CD14-positive monocyte (primary cell): Measurements from ENCODE around the gene FAM20C. TPM values are rescaled to one million over a fixed set of nuclear protein-coding genes. Genes with fewer than 3 reads are reported as not detected.

Experiments
- DNase-seq, 3 donors: peaks; one replicate each; pipeline ENCODE4 v3.0.0-alpha.2; 2011 to 2022
- H2AFZ ChIP-seq: 2 replicates; pipeline ENCODE4 v1.6.0; 2012; ENCODE audit warnings: mild to moderate bottlenecking, low read depth, low read length, inconsistent platforms; ENCODE audit not compliant: insufficient read depth, poor library complexity, severe bottlenecking
- H3K27ac ChIP-seq, 2 donors: 1 replicate in 1 of 2; 2 replicates in 1 of 2; pipeline ENCODE4 v1.5.1; 2012 to 2013; ENCODE audit warnings: low read length in 2 of 2, control low read depth in 1 of 2, inconsistent platforms in 1 of 2, low read depth in 1 of 2, mild to moderate bottlenecking in 1 of 2
- H3K27me3 ChIP-seq, 2 donors: one replicate each; pipeline versions ENCODE4 v1.6.0 to v1.6.1; 2011 to 2013; ENCODE audit warnings: low read length in 2 of 2; ENCODE audit not compliant: control insufficient read depth in 2 of 2, insufficient read depth in 2 of 2
- H3K36me3 ChIP-seq, 2 donors: replicated peaks in 1 of 2; 1 replicate in 1 of 2; 2 replicates in 1 of 2; pipeline versions ENCODE4 v1.5.1 to v1.6.1; 2012 to 2013; ENCODE audit warnings: low read length in 2 of 2, control low read depth in 1 of 2, inconsistent platforms in 1 of 2, mild to moderate bottlenecking in 1 of 2; ENCODE audit not compliant: insufficient read depth in 2 of 2, control insufficient read depth in 1 of 2
- H3K4me1 ChIP-seq, 2 donors: 1 replicate in 1 of 2; 2 replicates in 1 of 2; pipeline versions ENCODE4 v1.5.1 to v1.6.1; 2012 to 2013; ENCODE audit warnings: low read length in 2 of 2, control low read depth in 1 of 2, inconsistent platforms in 1 of 2, mild to moderate bottlenecking in 1 of 2, moderate library complexity in 1 of 2; ENCODE audit not compliant: insufficient read depth in 2 of 2, control insufficient read depth in 1 of 2
- H3K4me2 ChIP-seq: replicated peaks from 2 replicates; pipeline ENCODE3; 2012; ENCODE audit warnings: low read length, moderate library complexity, mild to moderate bottlenecking; ENCODE audit not compliant: poor library complexity, severe bottlenecking; ENCODE audit errors: extremely low read depth
- H3K4me3 ChIP-seq, 3 experiments: fragments of 200-600 bp in 1 of 3; sonication (generic) in 1 of 3; replicated peaks in 1 of 3; 1 replicate in 2 of 3; 2 replicates in 1 of 3; pipeline ENCODE4 v1.5.1; 2011 to 2013; ENCODE audit warnings: low read length in 3 of 3, mild to moderate bottlenecking in 3 of 3, control low read depth in 2 of 3, low read depth in 2 of 3, inconsistent platforms in 1 of 3, moderate library complexity in 1 of 3
- H3K79me2 ChIP-seq: 2 replicates; pipeline ENCODE4 v1.6.0; 2012; ENCODE audit warnings: mild to moderate bottlenecking, control low read depth, inconsistent platforms, low read length, moderate library complexity; ENCODE audit not compliant: insufficient read depth
- H3K9ac ChIP-seq: 2 replicates; pipeline ENCODE4 v1.6.0; 2017; ENCODE audit warnings: low read length, mild to moderate bottlenecking; ENCODE audit not compliant: insufficient read depth, poor library complexity, severe bottlenecking
- H3K9me3 ChIP-seq, 2 donors: replicated peaks in 1 of 2; 1 replicate in 1 of 2; 2 replicates in 1 of 2; pipeline versions ENCODE4 v1.5.1 to v1.6.1; 2012 to 2013; ENCODE audit warnings: low read length in 2 of 2, control low read depth in 1 of 2; ENCODE audit not compliant: control insufficient read depth in 1 of 2, insufficient read depth in 1 of 2
- H4K20me1 ChIP-seq: 2 replicates; pipeline ENCODE4 v1.6.0; 2012; ENCODE audit warnings: mild to moderate bottlenecking, low read length, control low read depth, moderate library complexity; ENCODE audit not compliant: insufficient read depth
- H3K27ac Mint-ChIP-seq, 7 donors: one replicate each; pipeline ENCODE4 v1.8.0; 2020; ENCODE audit warnings: mild to moderate bottlenecking in 7 of 7, mixed read lengths in 7 of 7, moderate library complexity in 6 of 7, inconsistent platforms in 2 of 7
- H3K27me3 Mint-ChIP-seq, 3 donors: one replicate each; pipeline ENCODE4 v1.8.0; 2021 to 2022; ENCODE audit warnings: low read depth in 3 of 3, mild to moderate bottlenecking in 3 of 3, mixed read lengths in 3 of 3, moderate library complexity in 3 of 3, inconsistent platforms in 1 of 3
- H3K36me3 Mint-ChIP-seq, 2 donors: one replicate each; pipeline ENCODE4 v1.8.0; 2020; ENCODE audit warnings: mixed read lengths in 2 of 2, inconsistent platforms in 1 of 2, mild to moderate bottlenecking in 1 of 2
- H3K4me1 Mint-ChIP-seq: one replicate; pipeline ENCODE4 v1.8.0; 2020; ENCODE audit warnings: mild to moderate bottlenecking, mixed read lengths
- H3K4me3 Mint-ChIP-seq, 2 donors: one replicate each; pipeline ENCODE4 v1.8.0; 2020; ENCODE audit warnings: mild to moderate bottlenecking in 2 of 2, mixed read lengths in 2 of 2, moderate library complexity in 1 of 2
- H3K9me3 Mint-ChIP-seq, 7 donors: one replicate each; pipeline ENCODE4 v1.8.0; 2020 to 2022; ENCODE audit warnings: mixed read lengths in 7 of 7, mild to moderate bottlenecking in 6 of 7, moderate library complexity in 6 of 7, inconsistent platforms in 2 of 7
- WGBS: methylation state at CpG from one replicate; pipeline ENCODE4 v1.1.5; 2013; ENCODE audit warnings: missing lambda C conversion rate; ENCODE audit not compliant: insufficient coverage; 5-methylcytosine and 5-hydroxymethylcytosine counted together
- intact Hi-C, 2 donors: fragments of 100-400 bp; cut with micrococcal nuclease; formaldehyde crosslinking; loops; one replicate each; pipeline versions ENCODE4 v1.15.0 to v1.15.1; 2023
- polyA plus RNA-seq, 3 donors: library from polyadenylated mRNA; depleted of rRNA in 1 of 3; unstranded in 2 of 3; stranded (reverse) in 1 of 3; fragments of 300-500 nt in 2 of 3; fragments of >200 nt in 1 of 3; fragmentation: Illumina TruSeq in 2 of 3; gene quantifications; 1 replicate in 2 of 3; 2 replicates in 1 of 3; pipeline ENCODE4 v1.2.3, GENCODE V29; 2012 to 2021
- TF ChIP-seq, protein P1 (sequence below): fragments of 200-600 bp; IDR thresholded peaks from one replicate; pipeline ENCODE4 v1.8.0; 2022; ENCODE audit warnings: antibody characterized with exemption, mild to moderate bottlenecking

Gene FAM20C
- polyA plus RNA-seq, 3 donors, result 1.2 to 32.2 (median 1.5) TPM

- peaks cover 80% of the 10 kb centered on the region for H4K20me1 ChIP-seq
- peaks cover 0 to 1% (median 0%) of the 10 kb centered on the region in 7 donors for H3K9me3 Mint-ChIP-seq
Observed at GRCh38 chr7:196283-196682, 3.9 kb downstream of the FAM20C start.

GRCh38 chr7:196778-197321 lies 4.5 kb downstream of the FAM20C start:
- Histone ChIP-seq H3K4me3 (no peak overlapping the region), H3K36me3 (peaks cover 56 to 68% of the 10 kb centered on the region in 2 donors), H3K4me1 (peaks cover 17 to 29% of the 10 kb centered on the region in 2 donors), H3K79me2 (peaks cover 41% of the 10 kb centered on the region), H3K4me2 (no peak overlapping the region), H3K27me3 (peaks cover 0 to 9% of the 10 kb centered on the region in 2 donors), H3K9me3 (no peaks in the 10 kb centered on the region), H3K9ac (no peak overlapping the region), H3K27ac (no peak overlapping the region), H4K20me1 (peaks cover 84% of the 10 kb centered on the region), H2AFZ (no peak overlapping the region)
- peaks cover 31% of the 10 kb centered on the region for H3K4me1 Mint-ChIP-seq
- no peak for DNase-seq
- peaks cover 61 to 79% of the 10 kb centered on the region in 2 donors for H3K36me3 Mint-ChIP-seq
- TF ChIP-seq, protein P1, sequence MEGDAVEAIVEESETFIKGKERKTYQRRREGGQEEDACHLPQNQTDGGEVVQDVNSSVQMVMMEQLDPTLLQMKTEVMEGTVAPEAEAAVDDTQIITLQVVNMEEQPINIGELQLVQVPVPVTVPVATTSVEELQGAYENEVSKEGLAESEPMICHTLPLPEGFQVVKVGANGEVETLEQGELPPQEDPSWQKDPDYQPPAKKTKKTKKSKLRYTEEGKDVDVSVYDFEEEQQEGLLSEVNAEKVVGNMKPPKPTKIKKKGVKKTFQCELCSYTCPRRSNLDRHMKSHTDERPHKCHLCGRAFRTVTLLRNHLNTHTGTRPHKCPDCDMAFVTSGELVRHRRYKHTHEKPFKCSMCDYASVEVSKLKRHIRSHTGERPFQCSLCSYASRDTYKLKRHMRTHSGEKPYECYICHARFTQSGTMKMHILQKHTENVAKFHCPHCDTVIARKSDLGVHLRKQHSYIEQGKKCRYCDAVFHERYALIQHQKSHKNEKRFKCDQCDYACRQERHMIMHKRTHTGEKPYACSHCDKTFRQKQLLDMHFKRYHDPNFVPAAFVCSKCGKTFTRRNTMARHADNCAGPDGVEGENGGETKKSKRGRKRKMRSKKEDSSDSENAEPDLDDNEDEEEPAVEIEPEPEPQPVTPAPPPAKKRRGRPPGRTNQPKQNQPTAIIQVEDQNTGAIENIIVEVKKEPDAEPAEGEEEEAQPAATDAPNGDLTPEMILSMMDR, result no peak
- H3K27ac Mint-ChIP-seq, result no peak overlapping the region
- peak overlapping the region; percentile 33 to 97 for H3K4me3 Mint-ChIP-seq
- H3K9me3 Mint-ChIP-seq, result peaks cover 0 to 1% (median 0%) of the 10 kb centered on the region in 7 donors
- peaks cover 0 to 17% (median 9%) of the 10 kb centered on the region in 3 donors for H3K27me3 Mint-ChIP-seq
- intact Hi-C loops, result no loop called here
- WGBS, result 79% methylated on average over 12 of the region's 13 CpGs

More at GRCh38 chr7:196283-196682, 3.9 kb downstream of the FAM20C start:
- Mint-ChIP-seq H3K4me3 (peak overlapping the region in 1 of 2 donors; percentile 97), H3K27me3 (peaks cover 0 to 15% (median 11%) of the 10 kb centered on the region in 3 donors), H3K4me1 (peaks cover 34% of the 10 kb centered on the region), H3K36me3 (peaks cover 61 to 73% of the 10 kb centered on the region in 2 donors), H3K27ac (peak overlapping the region in 1 of 7 donors; percentile 15)
- Histone ChIP-seq H3K4me1 (peaks cover 20 to 34% of the 10 kb centered on the region in 2 donors), H3K36me3 (peaks cover 56 to 63% of the 10 kb centered on the region in 2 donors), H3K4me2 (no peak overlapping the region), H2AFZ (no peak overlapping the region), H3K4me3 (no peak overlapping the region), H3K27me3 (peaks cover 0 to 11% of the 10 kb centered on the region in 2 donors), H3K27ac (no peak overlapping the region), H3K79me2 (peaks cover 38% of the 10 kb centered on the region), H3K9ac (no peak overlapping the region), H3K9me3 (no peaks in the 10 kb centered on the region)
- no peak for DNase-seq
- TF ChIP-seq, protein P1, result no peak
- intact Hi-C loops, result no loop called here
- 97% methylated on average over 5 of the region's 5 CpGs for WGBS
